Psoas muscle (tissue), 8 donors: ENCODE measurements around the gene KCNS1. TPM values are rescaled to one million over a fixed set of nuclear protein-coding genes. Genes with fewer than 3 reads are reported as not detected.
"Not testable (repeated sequence)": the region's sequence is repeated elsewhere in the genome, so short reads cannot be mapped to it uniquely, and the experiment has no call there.

Experiments
- ATAC-seq, 4 donors: fragments of 200-7000 bp; cut with Tn5 transposase; one replicate each; pipeline ENCODE4 v1.9.1; 2020; ENCODE audit warnings: moderate library complexity in 3 of 4, mild to moderate bottlenecking in 2 of 4
- DNase-seq, 2 donors: peaks; one replicate each; pipeline ENCODE4 v3.0.0-alpha.2; 2020
- H3K27ac ChIP-seq: fragments of 200-600 bp; one replicate; pipeline ENCODE4 v1.8.0; 2022
- H3K27me3 ChIP-seq, 3 donors: fragments of 200-600 bp in 1 of 3; one replicate each; pipeline versions ENCODE4 v1.6.1 to v1.8.0; 2013 to 2022; ENCODE audit warnings: low read length in 2 of 3, mild to moderate bottlenecking in 2 of 3, moderate library complexity in 1 of 3; ENCODE audit not compliant: insufficient read depth in 3 of 3
- H3K36me3 ChIP-seq, 2 donors: fragments of 200-600 bp in 1 of 2; one replicate each; pipeline versions ENCODE4 v1.6.1 to v1.8.0; 2013 to 2022; ENCODE audit warnings: low read depth in 1 of 2, mild to moderate bottlenecking in 1 of 2, moderate library complexity in 1 of 2; ENCODE audit not compliant: insufficient read depth in 1 of 2
- H3K4me1 ChIP-seq: fragments of 200-600 bp; one replicate; pipeline ENCODE4 v1.8.0; 2022
- H3K4me3 ChIP-seq: fragments of 200-600 bp; one replicate; pipeline ENCODE4 v1.8.0; 2022; ENCODE audit warnings: mild to moderate bottlenecking
- H3K9me3 ChIP-seq: fragments of 200-600 bp; one replicate; pipeline ENCODE4 v1.8.0; 2022
- WGBS, 3 donors: extraction: QIAGEN DNeasy Blood & Tissue Kit; methylation state at CpG; one replicate each; pipeline versions ENCODE4 v1.1.6 to v1.1.7; 2013; 5-methylcytosine and 5-hydroxymethylcytosine counted together
- intact Hi-C, 2 donors: fragments of 100-400 bp; cut with DNase I; formaldehyde crosslinking; loops; one replicate each; pipeline versions ENCODE4 v1.11.0 to v1.14.2; 2022
- long read RNA-seq, 2 donors: library from polyadenylated mRNA; unstranded; transcript quantifications; one replicate each; pipeline ENCODE4 v2.0.0, GENCODE V29; 2021
- polyA plus RNA-seq, 3 donors: library from polyadenylated mRNA; stranded (reverse); fragments of 200-250 nt; gene quantifications; one replicate each; pipeline ENCODE4 v1.2.3, GENCODE V29; 2013
- total RNA-seq, 4 donors: library from RNA; stranded (reverse); fragmentation: NEBNext Ultra II Directional in 2 of 4; extraction: Animal tissue kit (Norgen Biotek cat#: 25700) in 2 of 4; gene quantifications; one replicate each; pipeline versions ENCODE4 v1.2.1 to v1.2.4, GENCODE V29; 2021 to 2023
- TF ChIP-seq, protein P1 (sequence below): fragments of 200-600 bp; IDR thresholded peaks from one replicate; pipeline ENCODE4 v1.8.0; 2022; ENCODE audit warnings: antibody characterized with exemption
- donor health status: healthy with polysubstance abuse.
- donor health status: DM: no; HTN: no; CAD: no; lungs with moderate emphysema.
- donor health status: Bipolar disorder and iron deficiency.
- donor health status: healthy.
- donor health status: DM: yes; HTN: yes; CAD: no.
- donor health status: DM: no; HTN: no; CAD: no.
- donor health status: DM: no; HTN: no; CAD: no.
- donor health status: DM: yes; HTN: yes; CAD: no.

KCNS1 gene, protein sequence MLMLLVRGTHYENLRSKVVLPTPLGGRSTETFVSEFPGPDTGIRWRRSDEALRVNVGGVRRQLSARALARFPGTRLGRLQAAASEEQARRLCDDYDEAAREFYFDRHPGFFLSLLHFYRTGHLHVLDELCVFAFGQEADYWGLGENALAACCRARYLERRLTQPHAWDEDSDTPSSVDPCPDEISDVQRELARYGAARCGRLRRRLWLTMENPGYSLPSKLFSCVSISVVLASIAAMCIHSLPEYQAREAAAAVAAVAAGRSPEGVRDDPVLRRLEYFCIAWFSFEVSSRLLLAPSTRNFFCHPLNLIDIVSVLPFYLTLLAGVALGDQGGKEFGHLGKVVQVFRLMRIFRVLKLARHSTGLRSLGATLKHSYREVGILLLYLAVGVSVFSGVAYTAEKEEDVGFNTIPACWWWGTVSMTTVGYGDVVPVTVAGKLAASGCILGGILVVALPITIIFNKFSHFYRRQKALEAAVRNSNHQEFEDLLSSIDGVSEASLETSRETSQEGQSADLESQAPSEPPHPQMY
- total RNA-seq (not detected), polyA plus RNA-seq (under 1 TPM in 1 of 3 donors, not detected in 2; under 0.01 TPM)
- long read RNA-seq, donor 1: 0 reads
- long read RNA-seq, donor 2: 0 reads

DNA sequence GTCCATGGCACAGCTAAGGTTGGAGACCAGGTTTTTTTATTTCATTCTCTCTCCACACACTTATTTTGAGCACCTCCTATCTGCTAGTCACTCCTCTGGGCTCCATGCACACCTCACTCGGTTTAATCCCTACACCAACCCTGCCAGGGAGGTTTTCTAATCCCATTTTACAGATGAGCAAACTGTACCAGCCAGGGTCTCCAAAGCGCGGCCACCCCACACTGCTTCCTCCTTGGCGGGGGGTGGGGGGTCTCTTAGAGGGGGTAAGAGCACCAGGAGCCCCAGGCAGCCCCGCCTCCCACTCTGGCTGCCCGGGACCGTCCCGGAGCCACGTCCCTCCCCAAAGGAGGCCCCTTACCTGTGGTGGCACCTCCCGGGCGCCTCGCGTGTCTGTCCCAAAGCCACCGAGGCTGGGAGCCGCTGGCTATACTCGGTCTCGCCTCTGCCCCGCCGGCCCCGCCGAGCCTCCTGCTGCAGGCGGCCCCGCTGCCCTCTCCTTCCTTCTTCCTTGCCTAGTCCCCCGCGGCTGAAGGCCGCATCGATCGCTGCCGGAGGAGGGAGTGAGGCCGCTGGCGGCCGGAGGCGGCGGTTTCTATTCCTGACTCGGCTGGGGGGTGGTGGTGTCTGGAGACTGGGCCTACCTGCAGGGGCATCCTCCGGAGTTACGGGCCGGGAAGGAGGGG lies at the start of gene KCNS1:
Gene KCNS1 (minus strand): TSS at position 565 of the 683 bp plus-strand sequence. CDS start 1,891 bp downstream, outside the sequence.
- Histone ChIP-seq H3K27ac (no peak within 1 kb of the TSS), H3K9me3 (no peaks in the 10 kb centered on the region), H3K36me3 (no peaks in the 10 kb centered on the region), H3K27me3 (peaks cover 0 to 67% (median 29%) of the 10 kb centered on the region in 3 donors), H3K4me1 (no peaks in the 10 kb centered on the region), H3K4me3 (no peak within 1 kb of the TSS)
- DNase-seq (no peak), ATAC-seq (no peak)
- WGBS, 3 donors: 4 to 9% (median 4%) methylated on average over 30 to 38 of the region's 38 CpGs
- intact Hi-C loops: no loop called here
- TF ChIP-seq, protein P1, sequence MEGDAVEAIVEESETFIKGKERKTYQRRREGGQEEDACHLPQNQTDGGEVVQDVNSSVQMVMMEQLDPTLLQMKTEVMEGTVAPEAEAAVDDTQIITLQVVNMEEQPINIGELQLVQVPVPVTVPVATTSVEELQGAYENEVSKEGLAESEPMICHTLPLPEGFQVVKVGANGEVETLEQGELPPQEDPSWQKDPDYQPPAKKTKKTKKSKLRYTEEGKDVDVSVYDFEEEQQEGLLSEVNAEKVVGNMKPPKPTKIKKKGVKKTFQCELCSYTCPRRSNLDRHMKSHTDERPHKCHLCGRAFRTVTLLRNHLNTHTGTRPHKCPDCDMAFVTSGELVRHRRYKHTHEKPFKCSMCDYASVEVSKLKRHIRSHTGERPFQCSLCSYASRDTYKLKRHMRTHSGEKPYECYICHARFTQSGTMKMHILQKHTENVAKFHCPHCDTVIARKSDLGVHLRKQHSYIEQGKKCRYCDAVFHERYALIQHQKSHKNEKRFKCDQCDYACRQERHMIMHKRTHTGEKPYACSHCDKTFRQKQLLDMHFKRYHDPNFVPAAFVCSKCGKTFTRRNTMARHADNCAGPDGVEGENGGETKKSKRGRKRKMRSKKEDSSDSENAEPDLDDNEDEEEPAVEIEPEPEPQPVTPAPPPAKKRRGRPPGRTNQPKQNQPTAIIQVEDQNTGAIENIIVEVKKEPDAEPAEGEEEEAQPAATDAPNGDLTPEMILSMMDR: no peak

DNA sequence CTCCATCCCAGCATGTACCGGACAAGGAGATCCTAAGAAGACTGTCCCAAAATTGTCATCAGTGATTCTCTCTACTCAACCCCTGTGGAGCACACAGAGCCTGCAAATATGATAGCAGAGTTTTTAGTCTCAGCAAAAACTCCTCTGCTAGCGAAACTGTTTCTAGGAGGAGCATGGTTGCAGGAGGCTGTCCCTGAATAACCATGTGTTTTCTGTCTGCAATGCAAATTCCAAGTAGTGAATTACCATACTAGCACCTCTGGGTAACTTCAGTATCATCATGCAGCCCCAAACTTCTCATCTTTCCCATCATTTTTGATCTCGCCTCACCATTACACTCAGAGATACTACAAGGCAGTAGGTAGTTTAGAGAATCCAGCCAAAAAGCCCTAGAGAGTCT lies 48.1 kb upstream of the KCNS1 start:
- no peaks in the 10 kb centered on the region for H3K4me1 ChIP-seq
- H3K27me3 ChIP-seq: peaks cover 2 to 10% (median 9%) of the 10 kb centered on the region in 3 donors
- no peak for DNase-seq
- no peak overlapping the region for H3K4me3 ChIP-seq
- 83 to 89% (median 85%) methylated on average over 3 of the region's 3 CpGs for WGBS, 3 donors
- no peak for ATAC-seq
- TF ChIP-seq, protein P1: no peak
- H3K36me3 ChIP-seq: no peaks in the 10 kb centered on the region
- H3K9me3 ChIP-seq: no peaks in the 10 kb centered on the region
- H3K27ac ChIP-seq: no peak overlapping the region
- intact Hi-C loops: no loop called here

DNA sequence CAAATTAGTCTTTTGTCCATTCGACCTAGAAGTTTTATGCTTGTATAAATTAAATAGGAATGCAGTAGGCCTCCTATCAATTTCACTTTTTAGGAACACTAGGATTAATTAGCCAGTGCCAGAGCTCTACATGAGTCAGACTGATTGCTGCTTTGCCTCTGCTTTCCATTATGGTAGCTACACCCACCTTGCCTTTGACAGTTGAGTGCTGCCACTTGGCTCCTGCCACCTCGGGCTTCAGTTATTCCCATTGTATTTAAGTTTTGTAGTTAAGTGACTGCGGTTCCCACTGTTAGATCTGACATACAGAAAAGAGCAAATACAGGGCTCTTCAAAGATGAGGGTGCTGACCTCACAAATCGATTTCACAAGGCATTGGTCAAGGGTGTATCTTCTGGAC lies 39.9 kb upstream of the KCNS1 start:
- no peaks in the 10 kb centered on the region for H3K4me1 ChIP-seq
- no peaks in the 10 kb centered on the region for H3K9me3 ChIP-seq
- H3K27me3 ChIP-seq: peaks cover 0 to 14% (median 8%) of the 10 kb centered on the region in 3 donors
- H3K4me3 ChIP-seq: no peak overlapping the region
- DNase-seq (no peak), ATAC-seq (no peak)
- H3K27ac ChIP-seq: no peak overlapping the region
- no peaks in the 10 kb centered on the region for H3K36me3 ChIP-seq
- TF ChIP-seq, protein P1: no peak
- 46 to 55% (median 48%) methylated on average over 4 of the region's 4 CpGs for WGBS, 3 donors
- intact Hi-C loops: no loop called here

DNA sequence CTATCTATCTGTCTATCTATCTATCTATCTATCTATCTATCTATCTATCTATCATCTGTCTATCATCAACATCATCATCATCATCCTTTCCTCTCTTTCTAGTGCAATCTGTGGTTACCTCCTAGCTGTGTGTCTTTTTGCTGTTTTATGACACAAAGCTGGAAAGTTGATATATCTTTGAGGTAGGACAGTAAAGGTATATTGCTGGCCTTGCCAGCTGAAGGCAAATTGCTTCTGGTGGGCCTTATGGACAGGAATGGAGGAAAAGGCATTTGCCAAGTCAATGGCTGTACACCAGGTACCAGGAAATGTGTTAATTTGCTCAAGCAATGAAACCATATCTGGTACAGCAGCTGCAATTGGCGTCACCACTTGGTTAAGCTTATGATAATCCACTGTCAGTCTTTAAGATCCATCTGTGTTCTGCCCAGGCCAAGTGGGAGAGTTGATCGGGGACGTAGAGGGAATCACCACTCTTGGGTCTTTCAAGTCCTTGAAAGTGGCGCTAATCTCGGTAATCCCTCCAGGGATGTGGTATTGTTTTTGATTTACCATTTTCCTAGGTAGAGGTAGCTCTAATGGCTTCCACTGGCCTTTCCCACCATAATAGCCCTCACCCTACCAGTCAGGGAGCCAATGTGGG lies 38.9 kb upstream of the KCNS1 start:
- intact Hi-C loops, H3K36me3 ChIP-seq, H3K9me3 ChIP-seq, H3K27ac ChIP-seq, DNase-seq, H3K4me1 ChIP-seq, H3K4me3 ChIP-seq, H3K27me3 ChIP-seq, ATAC-seq: not testable (repeated sequence)
- WGBS, 3 donors: 57 to 65% (median 58%) methylated on average over 5 of the region's 5 CpGs
